GM12878 (cell line): ENCODE results near the gene CTNNA3.

Source experiments
- EGR1 ChIP-seq, 2 experiments: IDR thresholded peaks; 1 replicate in 1 of 2; 2 replicates in 1 of 2; pipeline ENCODE4 v1.6.1; 2011 to 2012; ENCODE audit warnings: low read depth in 2 of 2, low read length in 2 of 2, borderline replicate concordance in 1 of 2, mild to moderate bottlenecking in 1 of 2, moderate library complexity in 1 of 2
- TCF7 ChIP-seq: IDR thresholded peaks from 2 replicates; pipeline ENCODE4 v1.6.1; 2014; ENCODE audit warnings: antibody characterized with exemption, borderline replicate concordance
- TF ChIP-seq, protein P1 (sequence below), 3 experiments: IDR thresholded peaks in 2 of 3; conservative IDR thresholded peaks in 1 of 3; 2 replicates each; pipeline ENCODE4 v1.5.1; 2011; ENCODE audit warnings: low read depth in 3 of 3, low read length in 3 of 3, mild to moderate bottlenecking in 3 of 3, control low read depth in 2 of 3, moderate library complexity in 2 of 3, inconsistent platforms in 1 of 3, mixed read lengths in 1 of 3; ENCODE audit not compliant: control insufficient read depth in 2 of 3, insufficient read depth in 1 of 3; ENCODE audit errors: extremely low read depth in 1 of 3

- TF ChIP-seq, protein P1, sequence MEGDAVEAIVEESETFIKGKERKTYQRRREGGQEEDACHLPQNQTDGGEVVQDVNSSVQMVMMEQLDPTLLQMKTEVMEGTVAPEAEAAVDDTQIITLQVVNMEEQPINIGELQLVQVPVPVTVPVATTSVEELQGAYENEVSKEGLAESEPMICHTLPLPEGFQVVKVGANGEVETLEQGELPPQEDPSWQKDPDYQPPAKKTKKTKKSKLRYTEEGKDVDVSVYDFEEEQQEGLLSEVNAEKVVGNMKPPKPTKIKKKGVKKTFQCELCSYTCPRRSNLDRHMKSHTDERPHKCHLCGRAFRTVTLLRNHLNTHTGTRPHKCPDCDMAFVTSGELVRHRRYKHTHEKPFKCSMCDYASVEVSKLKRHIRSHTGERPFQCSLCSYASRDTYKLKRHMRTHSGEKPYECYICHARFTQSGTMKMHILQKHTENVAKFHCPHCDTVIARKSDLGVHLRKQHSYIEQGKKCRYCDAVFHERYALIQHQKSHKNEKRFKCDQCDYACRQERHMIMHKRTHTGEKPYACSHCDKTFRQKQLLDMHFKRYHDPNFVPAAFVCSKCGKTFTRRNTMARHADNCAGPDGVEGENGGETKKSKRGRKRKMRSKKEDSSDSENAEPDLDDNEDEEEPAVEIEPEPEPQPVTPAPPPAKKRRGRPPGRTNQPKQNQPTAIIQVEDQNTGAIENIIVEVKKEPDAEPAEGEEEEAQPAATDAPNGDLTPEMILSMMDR (IDR thresholded peaks at IDR 0.05 in 2 of 3, conservative IDR thresholded peaks at IDR 0.05 in 1 of 3; ENCODE audit: control insufficient read depth in 2 of 3, extremely low read depth in 1 of 3, insufficient read depth in 1 of 3, low read depth in 3 of 3, low read length in 3 of 3): no peak
- TF ChIP-seq TCF7 (no peak), EGR1 (IDR thresholded peaks at IDR 0.05; ENCODE audit: borderline replicate concordance in 1 of 2, low read depth in 2 of 2, low read length in 2 of 2) (no peak)
These were observed 997.9 kb downstream of the CTNNA3 start for GRCh38 chr10:66698069-66698468.
